BE2C (cell line): ENCODE measurements around the gene SF1.
A peak's percentile ranks its signal among the peaks of the same experiment; 100 is the strongest.

Experiments used
- DNase-seq: peaks from one replicate; pipeline ENCODE4 v3.0.0-alpha.2; 2020
- H3K27me3 ChIP-seq: fragments of 250-450 bp; sonication (Bioruptor Pico); 2 replicates; pipeline ENCODE4 v1.5.1; 2020; ENCODE audit warnings: mild to moderate bottlenecking
- H3K36me3 ChIP-seq: fragments of 250-450 bp; sonication (Bioruptor Pico); 2 replicates; pipeline ENCODE4 v1.5.1; 2020; ENCODE audit warnings: mild to moderate bottlenecking
- H3K4me1 ChIP-seq: fragments of 250-450 bp; sonication (Bioruptor Pico); 2 replicates; pipeline ENCODE4 v1.5.1; 2020
- H3K4me3 ChIP-seq: 2 replicates; pipeline ENCODE4 v1.5.1; 2011; ENCODE audit warnings: low read depth, low read length
- H3K9me3 ChIP-seq: fragments of 250-450 bp; sonication (Bioruptor Pico); 2 replicates; pipeline ENCODE4 v1.5.1; 2020
- TF ChIP-seq, protein P1 (sequence below): IDR thresholded peaks from 2 replicates; pipeline ENCODE4 v1.5.1; 2012; ENCODE audit warnings: mild to moderate bottlenecking, low read depth, low read length

SF1 gene

GRCh38 chr11:64769283-64769682 lies 9.1 kb downstream of the SF1 start:
- no peak for DNase-seq
- Histone ChIP-seq H3K4me1 (no peaks in the 10 kb centered on the region), H3K27me3 (no peaks in the 10 kb centered on the region), H3K4me3 (no peak overlapping the region), H3K9me3 (no peaks in the 10 kb centered on the region), H3K36me3 (peaks cover 91% of the 10 kb centered on the region)
- TF ChIP-seq, protein P1, sequence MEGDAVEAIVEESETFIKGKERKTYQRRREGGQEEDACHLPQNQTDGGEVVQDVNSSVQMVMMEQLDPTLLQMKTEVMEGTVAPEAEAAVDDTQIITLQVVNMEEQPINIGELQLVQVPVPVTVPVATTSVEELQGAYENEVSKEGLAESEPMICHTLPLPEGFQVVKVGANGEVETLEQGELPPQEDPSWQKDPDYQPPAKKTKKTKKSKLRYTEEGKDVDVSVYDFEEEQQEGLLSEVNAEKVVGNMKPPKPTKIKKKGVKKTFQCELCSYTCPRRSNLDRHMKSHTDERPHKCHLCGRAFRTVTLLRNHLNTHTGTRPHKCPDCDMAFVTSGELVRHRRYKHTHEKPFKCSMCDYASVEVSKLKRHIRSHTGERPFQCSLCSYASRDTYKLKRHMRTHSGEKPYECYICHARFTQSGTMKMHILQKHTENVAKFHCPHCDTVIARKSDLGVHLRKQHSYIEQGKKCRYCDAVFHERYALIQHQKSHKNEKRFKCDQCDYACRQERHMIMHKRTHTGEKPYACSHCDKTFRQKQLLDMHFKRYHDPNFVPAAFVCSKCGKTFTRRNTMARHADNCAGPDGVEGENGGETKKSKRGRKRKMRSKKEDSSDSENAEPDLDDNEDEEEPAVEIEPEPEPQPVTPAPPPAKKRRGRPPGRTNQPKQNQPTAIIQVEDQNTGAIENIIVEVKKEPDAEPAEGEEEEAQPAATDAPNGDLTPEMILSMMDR = no peak

DNA sequence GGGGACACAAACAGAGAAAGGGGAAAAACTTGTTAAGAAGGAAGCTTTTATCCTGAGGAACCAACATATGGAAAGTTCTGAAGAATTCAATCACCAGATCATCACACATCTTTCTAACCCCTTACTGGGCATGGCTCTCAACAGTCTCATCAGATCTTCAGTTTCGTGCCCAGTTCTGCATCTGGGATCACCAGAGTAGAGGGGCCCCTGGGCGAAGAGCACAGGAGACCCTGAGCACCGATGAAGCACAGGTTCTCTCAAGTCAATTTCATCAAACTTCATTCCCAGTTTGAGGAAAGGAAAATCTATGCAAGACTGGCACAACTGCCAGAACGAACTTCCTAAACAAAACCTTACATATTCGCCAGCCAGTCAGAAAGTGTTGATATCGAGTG lies 10.0 kb downstream of the SF1 start:
- Histone ChIP-seq H3K27me3 (no peaks in the 10 kb centered on the region), H3K4me3 (no peak overlapping the region), H3K4me1 (no peaks in the 10 kb centered on the region), H3K9me3 (no peaks in the 10 kb centered on the region), H3K36me3 (peaks cover 91% of the 10 kb centered on the region)
- no peak for DNase-seq
- TF ChIP-seq, protein P1 = no peak

DNA sequence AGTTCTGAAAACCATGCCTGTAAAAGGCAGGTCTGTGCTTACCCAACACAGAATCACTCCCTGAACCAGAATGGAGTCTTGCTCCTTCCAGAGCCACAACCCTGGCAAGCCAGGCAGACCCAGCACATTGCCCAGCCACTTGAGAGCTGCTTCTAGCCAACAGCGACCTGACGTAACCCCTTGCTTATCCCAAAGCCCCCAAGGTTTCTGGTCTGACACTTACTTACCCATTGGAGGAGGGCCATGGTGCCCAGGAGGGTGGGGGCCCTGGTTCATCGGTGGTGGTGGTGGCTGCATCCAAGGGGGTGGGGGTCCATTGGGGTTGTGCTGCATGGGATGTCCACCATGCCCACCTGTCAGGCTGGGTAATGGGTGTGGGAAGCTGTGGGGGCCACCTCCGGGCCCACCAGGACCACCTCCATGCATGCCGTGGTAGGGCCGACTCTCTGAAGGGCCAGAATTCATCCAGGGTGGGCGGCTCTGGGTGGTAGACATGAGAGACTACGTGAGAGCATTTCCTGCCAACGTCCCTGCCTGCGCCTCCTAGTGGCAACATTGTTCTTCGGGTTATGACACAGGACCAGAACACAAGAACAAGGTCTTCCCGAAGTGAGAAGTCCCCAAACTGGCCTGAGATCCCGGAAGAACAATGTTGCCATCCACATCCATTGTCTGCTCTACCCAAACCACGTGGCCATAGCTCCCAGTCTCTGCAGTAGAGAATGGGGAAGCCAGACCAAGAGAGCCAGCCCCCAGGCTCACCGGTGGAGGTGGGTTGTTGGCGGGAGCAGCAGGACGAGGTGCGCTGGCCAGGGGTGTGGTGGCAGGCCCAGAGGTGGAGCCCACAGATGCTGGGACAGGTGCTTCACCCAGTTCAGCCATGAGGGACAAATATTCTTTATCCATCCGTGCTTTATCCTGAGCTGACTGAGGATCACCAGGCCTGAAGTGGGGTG lies 10.7 kb downstream of the SF1 start:
- Histone ChIP-seq H3K36me3 (peaks cover 91% of the 10 kb centered on the region), H3K4me3 (no peak overlapping the region), H3K27me3 (no peaks in the 10 kb centered on the region), H3K9me3 (no peaks in the 10 kb centered on the region), H3K4me1 (no peaks in the 10 kb centered on the region)
- peak; percentile 80 for DNase-seq
- TF ChIP-seq, protein P1 = peak; percentile 66

GRCh38 chr11:64766881-64767280 lies 11.5 kb downstream of the SF1 start:
- Histone ChIP-seq H3K36me3 (peaks cover 84% of the 10 kb centered on the region), H3K4me1 (no peaks in the 10 kb centered on the region), H3K27me3 (no peaks in the 10 kb centered on the region), H3K9me3 (no peaks in the 10 kb centered on the region), H3K4me3 (no peak overlapping the region)
- DNase-seq = no peak
- TF ChIP-seq, protein P1 = no peak

- no peaks in the 10 kb centered on the region for H3K27me3 ChIP-seq
- H3K4me1 ChIP-seq = no peaks in the 10 kb centered on the region
- DNase-seq = no peak
- TF ChIP-seq, protein P1 = no peak
- no peaks in the 10 kb centered on the region for H3K9me3 ChIP-seq
- no peak overlapping the region for H3K4me3 ChIP-seq
- H3K36me3 ChIP-seq = peaks cover 75% of the 10 kb centered on the region
Measured at GRCh38 chr11:64765851-64766665, 12.3 kb downstream of the SF1 start.
